Fibroblast of upper back skin (primary cell): Measurements from ENCODE around the gene RBP7.

ENCODE experiments used
- DNase-seq: peaks from one replicate; pipeline ENCODE4 v3.0.0-alpha.2; 2013

RBP7 gene

GRCh38 chr1:10032590-10033358 is 35.7 kb downstream of the RBP7 start, which contains the start of gene UBE4B:
TSS of gene UBE4B (plus strand) at chr1:10032958. CDS start at chr1:10033671, 713 bp downstream.
- peak; percentile 98 for DNase-seq

- DNase-seq = peak; percentile 21
Observed at GRCh38 chr1:10033359-10033845, 36.4 kb downstream of the RBP7 start.

- DNase-seq = no peak
Observed at GRCh38 chr1:10042746-10043145, 45.7 kb downstream of the RBP7 start.

GRCh38 chr1:10045480-10046355 is 48.7 kb downstream of the RBP7 start:
- DNase-seq = peak; percentile 48

- peak; percentile 39 for DNase-seq
Observed at GRCh38 chr1:10046356-10047085, 49.5 kb downstream of the RBP7 start.

GRCh38 chr1:10048601-10049000 is 51.6 kb downstream of the RBP7 start:
- no peak for DNase-seq

- DNase-seq = no peak
Observed at GRCh38 chr1:10050611-10051010, 53.6 kb downstream of the RBP7 start.

GRCh38 chr1:10051656-10052055 is 54.6 kb downstream of the RBP7 start:
- no peak for DNase-seq

GRCh38 chr1:10052347-10052746 is 55.3 kb downstream of the RBP7 start:
- DNase-seq = no peak

GRCh38 chr1:10054465-10054864 is 57.4 kb downstream of the RBP7 start:
- DNase-seq = no peak

GRCh38 chr1:10056599-10056987 is 59.6 kb downstream of the RBP7 start:
- no peak for DNase-seq

- peak; percentile 31 for DNase-seq
Observed at GRCh38 chr1:10057343-10057742, 60.3 kb downstream of the RBP7 start.

GRCh38 chr1:10057796-10058195 is 60.8 kb downstream of the RBP7 start:
- no peak for DNase-seq

GRCh38 chr1:10059342-10059718 is 62.3 kb downstream of the RBP7 start:
- no peak for DNase-seq

GRCh38 chr1:10060311-10061100 is 63.5 kb downstream of the RBP7 start:
- no peak for DNase-seq

- no peak for DNase-seq
Observed at GRCh38 chr1:10061276-10061675, 64.2 kb downstream of the RBP7 start.

- DNase-seq = no peak
Observed at GRCh38 chr1:10063878-10064277, 66.8 kb downstream of the RBP7 start.

- DNase-seq = no peak
Observed at GRCh38 chr1:10064416-10065343, 67.7 kb downstream of the RBP7 start.

- no peak for DNase-seq
Observed at GRCh38 chr1:10065344-10065685, 68.3 kb downstream of the RBP7 start.
